Heart right ventricle (tissue), 16 donors: Measurements from ENCODE around the gene SAA1. TPM values are rescaled to one million over a fixed set of nuclear protein-coding genes. Genes with fewer than 3 reads are reported as not detected.

ENCODE experiments used
- ATAC-seq, 8 donors: fragments of 200-7000 bp; cut with Tn5 transposase; one replicate each; pipeline ENCODE4 v1.9.1; 2020; ENCODE audit warnings: mild to moderate bottlenecking in 8 of 8, moderate library complexity in 8 of 8, moderate number of reproducible peaks in 1 of 8
- DNase-seq, 2 donors: peaks; one replicate each; pipeline ENCODE4 v3.0.0-alpha.2; 2020
- H3K27ac ChIP-seq, 10 donors: fragments of 200-600 bp; sonication (generic) in 2 of 10; one replicate each; pipeline versions ENCODE4 v1.5.0 to v1.8.0; 2020 to 2022; ENCODE audit warnings: mild to moderate bottlenecking in 3 of 10
- H3K27me3 ChIP-seq, 7 donors: fragments of 200-600 bp; one replicate each; pipeline ENCODE4 v1.8.0; 2021 to 2022; ENCODE audit warnings: mild to moderate bottlenecking in 2 of 7
- H3K36me3 ChIP-seq, 9 donors: fragments of 200-600 bp; sonication (generic) in 1 of 9; one replicate each; pipeline versions ENCODE4 v1.5.0 to v1.8.0; 2020 to 2022; ENCODE audit warnings: mild to moderate bottlenecking in 2 of 9
- H3K4me1 ChIP-seq, 9 donors: fragments of 200-600 bp; sonication (generic) in 1 of 9; one replicate each; pipeline versions ENCODE4 v1.5.0 to v1.8.0; 2020 to 2022; ENCODE audit warnings: mild to moderate bottlenecking in 4 of 9
- H3K4me3 ChIP-seq, 10 donors: fragments of 200-600 bp; sonication (generic) in 2 of 10; one replicate each; pipeline versions ENCODE4 v1.5.0 to v1.8.0; 2020 to 2022; ENCODE audit warnings: mild to moderate bottlenecking in 7 of 10, moderate library complexity in 2 of 10
- H3K9me3 ChIP-seq, 11 donors: fragments of 200-600 bp in 10 of 11; sonication (generic) in 2 of 11; one replicate each; pipeline versions ENCODE4 v1.5.0 to v1.8.0; 2013 to 2022; ENCODE audit warnings: mild to moderate bottlenecking in 2 of 11, control low read depth in 1 of 11, moderate library complexity in 1 of 11
- CTCF ChIP-seq, 9 donors: fragments of 200-600 bp; sonication (generic) in 2 of 9; IDR thresholded peaks; one replicate each; pipeline versions ENCODE4 v1.5.0 to v1.8.0; 2021 to 2022; ENCODE audit warnings: antibody characterized with exemption in 9 of 9, mild to moderate bottlenecking in 5 of 9, moderate library complexity in 1 of 9
- WGBS, 2 donors: extraction: QIAGEN DNeasy Blood & Tissue Kit; methylation state at CpG; one replicate each; pipeline ENCODE4 v1.1.7; 2013; ENCODE audit warnings: inconsistent platforms in 1 of 2; 5-methylcytosine and 5-hydroxymethylcytosine counted together
- intact Hi-C, 10 donors: fragments of 100-400 bp; cut with DNase I; formaldehyde crosslinking; loops; one replicate each; pipeline versions ENCODE4 v1.11.1 to v1.14.2; 2022
- polyA plus RNA-seq, 2 donors: library from polyadenylated mRNA; stranded (reverse); fragments of 200-250 nt; gene quantifications; one replicate each; pipeline ENCODE4 v1.2.3, GENCODE V29; 2013
- total RNA-seq, 10 donors: library from RNA; stranded (reverse); fragmentation: NEBNext Ultra II Directional in 3 of 10; extraction: Animal tissue kit (Norgen Biotek cat#: 25700) in 3 of 10; gene quantifications; one replicate each; pipeline versions ENCODE4 v1.2.1 to v1.2.4, GENCODE V29; 2021 to 2023
- donor health status: Arrhythmogenic right ventricular cardiomyopathy.
- donor health status: ischemic (EF 13 %, LVEDD 7.1; RV severe dilation, severe dysfunction).
- donor health status: healthy with polysubstance abuse.
- donor health status: DM: no; HTN: yes; CAD: no.
- donor health status: DM: no; HTN: no; CAD: no.
- donor health status: ischemic (EF 25% LVEDD 6.9; RV normal size, moderate dysfunction).
- donor health status: ischemic (EF 25% LVEDD 5.7; RV mildly dilated, moderate dysfunction).
- donor health status: healthy.
- donor health status: DM: yes; HTN: yes; CAD: no.
- donor health status: Ischemic cardiomyopathy.
- donor health status: ischemic (EF 35%, LVEDD 5.7; RV mildly dilated, moderate dysfunction).
- donor health status: nonischemic (EF 11% LVEDD 7.7; RV severe dilation, severe dysfunction).
- donor health status: DM: yes; HTN: yes; CAD: no.
- donor health status: PGD.
- donor health status: ischemic (EF 29% LVEDD 5.4; RV normal size, mild dysfunction).
- donor health status: nonischemic (EF 23%, LVEDD 6.1; RV moderate dilation, normal function).

SAA1 gene
- total and polyA plus RNA-seq, 12 donors = 0.57 to 29.0 (median 1.9) TPM; not detected in 2

GRCh38 chr11:18235394-18236334, 30.4 kb upstream of the SAA1 start:
- 56 to 58% methylated on average over 8 of the region's 8 CpGs for WGBS, 2 donors
- Histone ChIP-seq H3K27ac (no peak overlapping the region), H3K36me3 (no peaks in the 10 kb centered on the region), H3K27me3 (peaks cover 0 to 47% (median 9%) of the 10 kb centered on the region in 7 donors), H3K4me3 (no peak overlapping the region), H3K4me1 (no peaks in the 10 kb centered on the region), H3K9me3 (no peaks in the 10 kb centered on the region)
- TF ChIP-seq CTCF (IDR thresholded peaks at IDR 0.05) = no peak
- DNase-seq (no peak), ATAC-seq (no peak)
- intact Hi-C loops = no loop called here

GRCh38 chr11:18236664-18237356, 29.3 kb upstream of the SAA1 start, which contains the start of gene SAA4:
SAA4 (minus strand) TSS chr11:18236802; CDS start chr11:18235926, 876 bp downstream.
- Histone ChIP-seq H3K27me3 (peaks cover 0 to 47% (median 9%) of the 10 kb centered on the region in 7 donors), H3K36me3 (no peaks in the 10 kb centered on the region), H3K4me3 (no peak within 1 kb of the TSS), H3K27ac (no peak within 1 kb of the TSS), H3K9me3 (no peaks in the 10 kb centered on the region), H3K4me1 (no peaks in the 10 kb centered on the region)
- ATAC-seq (no peak), DNase-seq (no peak)
- TF ChIP-seq CTCF (IDR thresholded peaks at IDR 0.05) = no peak
- WGBS, 2 donors = 66 to 77% methylated on average over 2 of the region's 2 CpGs
- intact Hi-C loops = no loop called here

GRCh38 chr11:18239655-18240054, 26.4 kb upstream of the SAA1 start:
- TF ChIP-seq CTCF (IDR thresholded peaks at IDR 0.05) = no peak
- DNase-seq (no peak), ATAC-seq (no peak)
- no peak overlapping the region for H3K4me3 ChIP-seq
- no peak overlapping the region for H3K27ac ChIP-seq
- H3K4me1 ChIP-seq = no peaks in the 10 kb centered on the region
- WGBS, 2 donors = 65 to 84% methylated on average over 1 of the region's 1 CpG
- H3K36me3 ChIP-seq = no peaks in the 10 kb centered on the region
- H3K27me3 ChIP-seq = peaks cover 0 to 42% (median 9%) of the 10 kb centered on the region in 7 donors
- intact Hi-C loops = no loop called here
- no peaks in the 10 kb centered on the region for H3K9me3 ChIP-seq

GRCh38 chr11:18243783-18244362, 22.2 kb upstream of the SAA1 start:
- Histone ChIP-seq H3K36me3 (no peaks in the 10 kb centered on the region), H3K27ac (no peak overlapping the region), H3K4me3 (no peak overlapping the region), H3K27me3 (peaks cover 0 to 16% (median 9%) of the 10 kb centered on the region in 7 donors), H3K4me1 (no peaks in the 10 kb centered on the region), H3K9me3 (no peaks in the 10 kb centered on the region)
- TF ChIP-seq CTCF (IDR thresholded peaks at IDR 0.05) = peak; percentile 8 to 79 (median 47)
- intact Hi-C loops = no loop called here
- 2 to 3% methylated on average over 1 of the region's 1 CpG for WGBS, 2 donors
- peak in 1 of 2 donors; percentile 11 for DNase-seq
- peak in 1 of 8 donors; percentile 45 for ATAC-seq
